GM12801 (cell line): Measurements from ENCODE around the gene NTRK2.

Experiments used
- CTCF ChIP-seq: IDR thresholded peaks from one replicate; pipeline ENCODE4 v1.5.1; 2011; ENCODE audit warnings: control low read depth; ENCODE audit not compliant: insufficient read length; ENCODE audit errors: extremely low read depth

The NTRK2 gene

GRCh38 chr9:85016384-85017006 is 347.0 kb downstream of the NTRK2 start:
- no peak for TF ChIP-seq CTCF

- TF ChIP-seq CTCF = no peak
These were observed 351.3 kb downstream of the NTRK2 start for GRCh38 chr9:85020791-85021190.

GRCh38 chr9:85021686-85022085 is 352.2 kb downstream of the NTRK2 start:
- no peak for TF ChIP-seq CTCF

- TF ChIP-seq CTCF = no peak
These were observed 354.8 kb downstream of the NTRK2 start for GRCh38 chr9:85024374-85024773.

GRCh38 chr9:85025638-85026037 is 356.1 kb downstream of the NTRK2 start:
- no peak for TF ChIP-seq CTCF

- TF ChIP-seq CTCF = no peak
These were observed 358.3 kb downstream of the NTRK2 start for GRCh38 chr9:85027870-85028269.

- no peak for TF ChIP-seq CTCF
These were observed 360.8 kb downstream of the NTRK2 start for GRCh38 chr9:85030316-85030715.
